K562 (cell line): Measurements from ENCODE around the gene CLDN7. TPM values are rescaled to one million over a fixed set of nuclear protein-coding genes. Genes with fewer than 3 reads are reported as not detected.
A peak's percentile ranks its signal among the peaks of the same experiment; 100 is the strongest.

Experiments
- ATAC-seq: fragments of 200-7000 bp; cut with Tn5 transposase; 3 replicates; pipeline ENCODE4 v1.9.1; 2020; ENCODE audit warnings: moderate library complexity
- BruUV-seq: library from RNA; stranded (reverse); fragments of 400-500 nt; replicated peaks from 2 replicates; lab custom pipeline; 2021; lab: Mats Ljungman, UMichigan
- CTCF ChIA-PET: fragments of 300-600 bp; formaldehyde crosslinking; extraction: SDS; loops from one replicate; lab custom pipeline; 2021; ENCODE audit warnings: low intra/inter-chr PET ratio; lab: Yijun Ruan, JAX
- POLR2A ChIA-PET: fragments of 300-600, 350-650 bp; sonication (Branson Sonifier 250); formaldehyde crosslinking; extraction: SDS; loops from one replicate; lab custom pipeline; 2021; ENCODE audit warnings: antibody characterized with exemption, inconsistent platforms; lab: Yijun Ruan, JAX
- DNase-seq, 4 experiments: peaks; one replicate each; pipeline versions ENCODE4 v3.0.0 to v3.0.0-alpha.2; 2011 to 2018; ENCODE audit warnings: low spot score in 3 of 4, mixed read lengths in 3 of 4; ENCODE audit errors: extremely low read depth in 1 of 4
- FAIRE-seq: peaks from 2 replicates; lab custom pipeline; 2011; peaks lifted over from hg19 to GRCh38; lab: Jason Lieb, UNC
- H2AFZ ChIP-seq: 2 replicates; pipeline ENCODE4 v1.6.0; 2011; ENCODE audit warnings: low read depth, low read length, control low read depth, inconsistent platforms
- H3K27ac ChIP-seq: fragments of 200-600 bp; 3 replicates; pipeline ENCODE4 v1.8.0; 2011; ENCODE audit warnings: low read depth, mild to moderate bottlenecking, control low read depth, inconsistent platforms, low read length, moderate library complexity, mixed read lengths; ENCODE audit errors: extremely low read depth
- H3K27me3 ChIP-seq, 2 experiments: fragments of 300-600 bp in 1 of 2; 2 replicates in 1 of 2; 3 replicates in 1 of 2; pipeline versions ENCODE4 v1.6.0 to v1.8.0; 2011; ENCODE audit warnings: inconsistent platforms in 2 of 2, low read length in 2 of 2, mild to moderate bottlenecking in 1 of 2, mixed read lengths in 1 of 2, moderate library complexity in 1 of 2; ENCODE audit not compliant: control insufficient read depth in 2 of 2, insufficient read depth in 2 of 2
- H3K36me3 ChIP-seq: fragments of 300-600 bp; 3 replicates; pipeline ENCODE4 v1.8.0; 2011; ENCODE audit warnings: mild to moderate bottlenecking, low read length, inconsistent platforms; ENCODE audit not compliant: control insufficient read depth, insufficient read depth
- H3K4me1 ChIP-seq, 2 experiments: fragments of 200-600 bp in 1 of 2; replicated peaks in 1 of 2; 2 replicates in 1 of 2; 3 replicates in 1 of 2; pipeline versions ENCODE4 v1.5.1 to v1.8.0; 2011; ENCODE audit warnings: inconsistent platforms in 2 of 2, low read length in 2 of 2, mild to moderate bottlenecking in 1 of 2, mixed read lengths in 1 of 2, moderate library complexity in 1 of 2; ENCODE audit not compliant: control insufficient read depth in 2 of 2, insufficient read depth in 2 of 2
- H3K4me2 ChIP-seq: 2 replicates; pipeline ENCODE4 v1.6.1; 2011; ENCODE audit warnings: low read length, control low read depth, inconsistent platforms, mixed read lengths; ENCODE audit not compliant: insufficient read depth
- H3K4me3 ChIP-seq: fragments of 200-600 bp; sonication (generic), shearing (Covaris generic); 2 replicates; pipeline ENCODE4 v1.5.1; 2016; ENCODE audit warnings: control low read depth, inconsistent platforms
- H3K79me2 ChIP-seq: fragments of 200-600 bp; 3 replicates; pipeline ENCODE4 v1.8.0; 2011; ENCODE audit warnings: low read length, inconsistent platforms; ENCODE audit not compliant: control insufficient read depth, insufficient read depth
- H3K9ac ChIP-seq, 2 experiments: 2 replicates each; pipeline versions ENCODE4 v1.6.0 to v1.6.1; 2011; ENCODE audit warnings: low read depth in 2 of 2, low read length in 2 of 2, control low read depth in 1 of 2, inconsistent platforms in 1 of 2, mild to moderate bottlenecking in 1 of 2, mixed read lengths in 1 of 2; ENCODE audit not compliant: insufficient read depth in 1 of 2
- H3K9me1 ChIP-seq: one replicate; pipeline ENCODE4 v1.6.0; 2011; ENCODE audit warnings: inconsistent platforms, mild to moderate bottlenecking, low read length, moderate library complexity; ENCODE audit not compliant: control insufficient read depth, insufficient read depth
- H3K9me3 ChIP-seq: replicated peaks from 2 replicates; pipeline ENCODE4 v1.5.1; 2011; ENCODE audit warnings: low read depth, low read length, inconsistent platforms; ENCODE audit not compliant: control insufficient read depth, insufficient read depth
- H4K20me1 ChIP-seq: replicated peaks from 2 replicates; pipeline ENCODE4 v1.6.1; 2011; ENCODE audit warnings: low read length, inconsistent platforms, mixed read lengths; ENCODE audit not compliant: control insufficient read depth, insufficient read depth
- C11orf30 ChIP-seq: fragments of 450-650 bp; IDR thresholded peaks from 2 replicates; pipeline ENCODE4 v1.6.1; 2016; ENCODE audit warnings: low read depth, mild to moderate bottlenecking
- CTCF ChIP-seq, 3 experiments: IDR thresholded peaks in 2 of 3; conservative IDR thresholded peaks in 1 of 3; 2 replicates each; pipeline ENCODE4 v1.5.1; 2011 to 2012; ENCODE audit warnings: low read length in 3 of 3, mild to moderate bottlenecking in 3 of 3, control low read depth in 2 of 3, improper control_type of control experiment in 1 of 3, inconsistent platforms in 1 of 3, low read depth in 1 of 3, mixed read lengths in 1 of 3, moderate library complexity in 1 of 3; ENCODE audit not compliant: insufficient read depth in 2 of 3
- HEY1 ChIP-seq: fragments of 250-450 bp; sonication (Bioruptor Pico); IDR thresholded peaks from 2 replicates; pipeline ENCODE4 v1.5.0; 2020; ENCODE audit warnings: mild to moderate bottlenecking, moderate library complexity, borderline replicate concordance
- HMGXB4 ChIP-seq: sonication (generic); formaldehyde crosslinking; IDR thresholded peaks from 2 replicates; pipeline ENCODE4 v1.8.1; 2023; ENCODE audit warnings: mild to moderate bottlenecking, missing genetic modification reagents
- MBD1 ChIP-seq: fragments of 250-450 bp; sonication (Bioruptor Pico); IDR thresholded peaks from 2 replicates; pipeline ENCODE4 v1.8.0; 2022; ENCODE audit warnings: inconsistent platforms
- NFE2 ChIP-seq: IDR thresholded peaks from 2 replicates; pipeline ENCODE4 v1.6.1; 2014; ENCODE audit warnings: antibody characterized with exemption, low read depth
- TCF7 ChIP-seq: sonication (generic); IDR thresholded peaks from 2 replicates; pipeline ENCODE4 v1.6.1; 2016; ENCODE audit warnings: antibody characterized with exemption, borderline replicate concordance
- THAP12 ChIP-seq: fragments of 250-450 bp; sonication (Bioruptor Pico); IDR thresholded peaks from 2 replicates; pipeline ENCODE4 v1.9.0; 2021; ENCODE audit warnings: mild to moderate bottlenecking, inconsistent platforms
- ZBTB12 ChIP-seq: fragments of 250-450 bp; sonication (Bioruptor Pico); IDR thresholded peaks from 2 replicates; pipeline ENCODE4 v1.4.0; 2020
- ZBTB17 ChIP-seq: fragments of 450-650 bp; formaldehyde crosslinking; IDR thresholded peaks from 2 replicates; pipeline ENCODE4 v1.4.0; 2020; ENCODE audit warnings: mild to moderate bottlenecking
- ZNF79 ChIP-seq: fragments of 250-450 bp; sonication (Bioruptor Pico); IDR thresholded peaks from 2 replicates; pipeline ENCODE4 v1.4.0; 2020; ENCODE audit warnings: low read depth, mild to moderate bottlenecking, moderate library complexity
- WGBS: fragments of 100-300 bp; shearing (Covaris generic); methylation state at CpG from one replicate; pipeline ENCODE4 v1.1.6; 2016; ENCODE audit warnings: low coverage, mixed read lengths; ENCODE audit not compliant: insufficient coverage; ENCODE audit errors: missing lambda C conversion rate; 5-methylcytosine and 5-hydroxymethylcytosine counted together
- in situ Hi-C: fragments of 300-500 bp; cut with MboI; formaldehyde crosslinking; loops from 4 replicates; pipeline ENCODE4 v1.15.0; 2018; ENCODE audit warnings: inconsistent platforms, mixed read lengths
- intact Hi-C: fragments of 100-400 bp; cut with micrococcal nuclease; formaldehyde crosslinking; loops from 2 replicates; pipeline ENCODE4 v1.14.2; 2022
- polyA plus RNA-seq, 8 experiments: library from polyadenylated mRNA; depleted of rRNA in 4 of 8; stranded (reverse) in 5 of 8; unstranded in 3 of 8; fragments of >200 nt; fragmentation: Nextera tagmentation in 2 of 8; fragmentation: Illumina TruSeq in 1 of 8; extraction: Ambion mirVana in 2 of 8; extraction: Trizol in 1 of 8; gene quantifications; 2 replicates each; pipeline versions ENCODE4 v1.2.1 to v1.2.3, GENCODE V29; 2011 to 2014; ENCODE audit warnings: inconsistent platforms in 1 of 8, missing spikeins in 1 of 8
- total RNA-seq, 7 experiments: library from RNA; depleted of rRNA in 6 of 7; stranded (reverse); fragments of >200 nt in 6 of 7; fragmentation: Illumina TruSeq in 2 of 7; extraction: Trizol in 2 of 7; gene quantifications; 2 replicates each; pipeline versions ENCODE4 v1.2.1 to v1.2.3, GENCODE V29; 2011 to 2021; ENCODE audit warnings: low replicate concordance in 1 of 7

The CLDN7 gene
- total and polyA plus RNA-seq, 9 of the 15 experiments (the other 6 are each of a cell fraction or from before 2014, with no cell fraction given): 2.2 to 14.5 (median 7.6) TPM

- ATAC-seq (peak; percentile 25), FAIRE-seq (no peak), DNase-seq (peak; percentile 49 to 65 (median 57))
- Histone ChIP-seq H3K4me3 (peak overlapping the region; percentile 96), H3K27ac (peak overlapping the region; percentile 93), H3K27me3 (no peaks in the 10 kb centered on the region), H3K9me1 (peaks cover 11% of the 10 kb centered on the region), H3K79me2 (peaks cover 43% of the 10 kb centered on the region), H4K20me1 (peaks cover 35% of the 10 kb centered on the region), H3K9ac (peak overlapping the region; percentile 99), H3K4me1 (peaks cover 20 to 22% of the 10 kb centered on the region in 2 experiments), H3K4me2 (peak overlapping the region; percentile 97), H2AFZ (no peak overlapping the region), H3K9me3 (no peaks in the 10 kb centered on the region), H3K36me3 (peaks cover 44% of the 10 kb centered on the region)
- no TSS peak for BruUV-seq
- CTCF ChIA-PET: interaction anchor here (0.7 kb wide), 1 partner anchor 56 kb away, joined by 3 read pairs; the partner anchor contains the start of gene ELP5
- 1% methylated on average over 10 of the region's 104 CpGs for WGBS
- in situ Hi-C loops: no loop called here
- POLR2A ChIA-PET: interaction anchor here (0.5 to 1.6 kb wide), 4 partner anchors 9 to 25 kb away, joined by 3 to 5 read pairs (median 4); no protein-coding TSS in a partner anchor
- intact Hi-C loops: no loop called here
- no peak for TF ChIP-seq CTCF (IDR thresholded peaks at IDR 0.05 in 2 of 3, conservative IDR thresholded peaks at IDR 0.05 in 1 of 3; ENCODE audit: insufficient read depth in 2 of 3, low read depth in 1 of 3, low read length in 3 of 3)
- no peak for TF ChIP-seq THAP12 (CRISPR knock-in tag)
- no peak for TF ChIP-seq C11orf30
- no peak for TF ChIP-seq NFE2
- TF ChIP-seq MBD1 (CRISPR knock-in tag): no peak
- TF ChIP-seq ZNF79 (CRISPR knock-in tag): no peak
- no peak for TF ChIP-seq HMGXB4 (CRISPR knock-in tag)
- no peak for TF ChIP-seq ZBTB17 (CRISPR knock-in tag)
- TF ChIP-seq ZBTB12 (CRISPR knock-in tag): no peak
- no peak for TF ChIP-seq HEY1 (CRISPR knock-in tag)
- no peak for TF ChIP-seq TCF7
Measured at GRCh38 chr17:7307686-7308624, 45.7 kb upstream of the CLDN7 start.
